ENCODE measurements around the gene SNX11. TPM values are rescaled to one million over a fixed set of nuclear protein-coding genes. Genes with fewer than 3 reads are reported as not detected.
A peak's percentile ranks its signal among the peaks of the same experiment; 100 is the strongest.

SNX11 gene
- total RNA-seq, 1 donor from 2014 or later = 24.7 TPM

- Mint-ChIP-seq H3K9me3 (ENCODE audit: low read depth) (no peaks in the 10 kb centered on the region), H3K4me3 (ENCODE audit: unreplicated experiment) (no peak overlapping the region), H3K36me3 (ENCODE audit: low read depth) (peaks cover 10% of the 10 kb centered on the region), H3K4me1 (ENCODE audit: low read depth) (peaks cover 29% of the 10 kb centered on the region), H3K27ac (ENCODE audit: unreplicated experiment) (peak overlapping the region; percentile 17), H3K27me3 (ENCODE audit: low read depth) (no peaks in the 10 kb centered on the region)
- DNase-seq (ENCODE audit: low spot score) = no peak
- TF ChIP-seq, protein P1, sequence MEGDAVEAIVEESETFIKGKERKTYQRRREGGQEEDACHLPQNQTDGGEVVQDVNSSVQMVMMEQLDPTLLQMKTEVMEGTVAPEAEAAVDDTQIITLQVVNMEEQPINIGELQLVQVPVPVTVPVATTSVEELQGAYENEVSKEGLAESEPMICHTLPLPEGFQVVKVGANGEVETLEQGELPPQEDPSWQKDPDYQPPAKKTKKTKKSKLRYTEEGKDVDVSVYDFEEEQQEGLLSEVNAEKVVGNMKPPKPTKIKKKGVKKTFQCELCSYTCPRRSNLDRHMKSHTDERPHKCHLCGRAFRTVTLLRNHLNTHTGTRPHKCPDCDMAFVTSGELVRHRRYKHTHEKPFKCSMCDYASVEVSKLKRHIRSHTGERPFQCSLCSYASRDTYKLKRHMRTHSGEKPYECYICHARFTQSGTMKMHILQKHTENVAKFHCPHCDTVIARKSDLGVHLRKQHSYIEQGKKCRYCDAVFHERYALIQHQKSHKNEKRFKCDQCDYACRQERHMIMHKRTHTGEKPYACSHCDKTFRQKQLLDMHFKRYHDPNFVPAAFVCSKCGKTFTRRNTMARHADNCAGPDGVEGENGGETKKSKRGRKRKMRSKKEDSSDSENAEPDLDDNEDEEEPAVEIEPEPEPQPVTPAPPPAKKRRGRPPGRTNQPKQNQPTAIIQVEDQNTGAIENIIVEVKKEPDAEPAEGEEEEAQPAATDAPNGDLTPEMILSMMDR (IDR thresholded peaks at IDR 0.05) = no peak
These were observed 18.9 kb downstream of the SNX11 start for GRCh38 chr17:48126532-48126850.

DNA sequence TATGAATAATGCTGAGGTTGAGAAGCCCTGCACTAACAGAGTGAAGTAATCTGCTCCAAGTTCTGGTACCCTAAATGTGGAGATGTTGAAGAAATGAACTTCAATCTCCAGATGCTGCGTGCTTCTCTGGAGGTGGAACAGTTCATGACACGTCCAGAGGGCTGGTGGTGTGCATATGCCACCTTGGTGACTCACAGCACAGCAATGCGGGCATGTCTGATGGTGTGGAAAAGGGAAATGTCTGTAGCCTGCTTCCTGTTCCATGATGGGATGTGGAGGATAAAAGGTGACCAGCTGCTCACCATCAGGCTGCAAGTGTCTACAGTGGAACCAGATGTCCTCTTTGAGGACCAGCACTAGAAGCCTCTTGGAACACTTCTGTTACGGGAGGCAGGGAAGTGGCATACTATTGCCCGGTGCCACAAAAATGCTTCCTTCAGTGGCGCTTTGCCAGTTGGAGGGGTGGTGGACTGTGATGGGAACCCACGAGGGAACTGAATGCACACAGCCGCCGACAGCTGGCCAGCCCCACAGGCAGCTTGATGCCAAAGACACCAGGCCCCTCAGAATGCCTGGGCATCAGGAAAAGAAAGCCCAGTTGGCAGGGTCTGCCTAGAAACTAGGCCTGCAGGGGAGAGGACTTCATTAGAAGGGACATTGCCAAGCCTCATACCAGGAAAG, 19.9 kb downstream of the SNX11 start:
- DNase-seq (ENCODE audit: low spot score) = no peak

DNA sequence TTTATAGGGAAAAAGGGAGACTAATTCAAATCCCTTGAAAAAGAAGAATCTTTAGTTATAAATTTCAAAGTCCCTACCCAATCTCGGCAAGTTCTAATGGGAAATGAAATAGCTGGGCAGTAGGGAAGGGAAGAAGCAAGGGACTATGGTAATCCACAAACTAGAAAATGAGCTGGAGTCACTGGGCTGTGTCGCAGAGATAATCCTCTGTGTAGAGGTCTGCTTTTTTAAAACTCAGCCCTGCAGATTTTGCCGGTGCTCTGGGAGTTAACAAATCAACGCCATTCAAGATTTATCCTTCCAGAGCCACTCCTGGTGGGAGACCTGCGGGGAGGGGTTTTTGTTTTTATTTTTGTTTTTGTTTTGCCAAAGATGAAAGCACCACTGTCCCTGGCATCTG, 20.8 kb downstream of the SNX11 start:
- Mint-ChIP-seq H3K27me3 (ENCODE audit: low read depth) (no peaks in the 10 kb centered on the region), H3K27ac (ENCODE audit: unreplicated experiment) (no peak overlapping the region), H3K4me1 (ENCODE audit: low read depth) (peaks cover 29% of the 10 kb centered on the region), H3K9me3 (ENCODE audit: low read depth) (no peaks in the 10 kb centered on the region), H3K4me3 (ENCODE audit: unreplicated experiment) (no peak overlapping the region), H3K36me3 (ENCODE audit: low read depth) (peaks cover 3% of the 10 kb centered on the region)
- no peak for DNase-seq (ENCODE audit: low spot score)
- TF ChIP-seq, protein P1 (IDR thresholded peaks at IDR 0.05) = no peak

More for the DNA sequence above, 19.9 kb downstream of the SNX11 start:
- TF ChIP-seq, protein P1 (IDR thresholded peaks at IDR 0.05) = no peak
- Mint-ChIP-seq H3K4me3 (ENCODE audit: unreplicated experiment) (no peak overlapping the region), H3K27me3 (ENCODE audit: low read depth) (no peaks in the 10 kb centered on the region), H3K27ac (ENCODE audit: unreplicated experiment) (peak overlapping the region; percentile 65), H3K4me1 (ENCODE audit: low read depth) (peaks cover 29% of the 10 kb centered on the region), H3K9me3 (ENCODE audit: low read depth) (no peaks in the 10 kb centered on the region), H3K36me3 (ENCODE audit: low read depth) (peaks cover 8% of the 10 kb centered on the region)

GRCh38 chr17:48129981-48130380, 22.4 kb downstream of the SNX11 start:
- DNase-seq (ENCODE audit: low spot score) = no peak
- Mint-ChIP-seq H3K36me3 (ENCODE audit: low read depth) (peaks cover 3% of the 10 kb centered on the region), H3K9me3 (ENCODE audit: low read depth) (no peaks in the 10 kb centered on the region), H3K4me3 (ENCODE audit: unreplicated experiment) (no peak overlapping the region), H3K27ac (ENCODE audit: unreplicated experiment) (no peak overlapping the region), H3K4me1 (ENCODE audit: low read depth) (peaks cover 29% of the 10 kb centered on the region), H3K27me3 (ENCODE audit: low read depth) (no peaks in the 10 kb centered on the region)
- TF ChIP-seq, protein P1 (IDR thresholded peaks at IDR 0.05) = no peak

GRCh38 chr17:48131216-48131824, 23.8 kb downstream of the SNX11 start:
- Mint-ChIP-seq H3K27me3 (ENCODE audit: low read depth) (no peaks in the 10 kb centered on the region), H3K4me3 (ENCODE audit: unreplicated experiment) (no peak overlapping the region), H3K9me3 (ENCODE audit: low read depth) (no peaks in the 10 kb centered on the region), H3K36me3 (ENCODE audit: low read depth) (no peaks in the 10 kb centered on the region), H3K4me1 (ENCODE audit: low read depth) (peaks cover 21% of the 10 kb centered on the region), H3K27ac (ENCODE audit: unreplicated experiment) (no peak overlapping the region)
- DNase-seq (ENCODE audit: low spot score) = no peak
- TF ChIP-seq, protein P1 (IDR thresholded peaks at IDR 0.05) = peak; percentile 94

Measured in chondrocyte (in vitro differentiated cells).